Thymus (tissue), 11 donors: ENCODE results near the gene PODXL. TPM values are rescaled to one million over a fixed set of nuclear protein-coding genes. Genes with fewer than 3 reads are reported as not detected.
"Not testable (repeated sequence)": the region's sequence is repeated elsewhere in the genome, so short reads cannot be mapped to it uniquely, and the experiment has no call there.

ENCODE experiments used
- DNase-seq, 9 donors: peaks; one replicate each; pipeline ENCODE4 v3.0.0-alpha.2; 2013; ENCODE audit warnings: low spot score in 9 of 9, low read depth in 6 of 9, missing footprints in 1 of 9
- H3K27ac ChIP-seq, 2 donors: one replicate each; pipeline ENCODE4 v1.5.1; 2013; ENCODE audit warnings: control low read depth in 1 of 2, low read depth in 1 of 2, low read length in 1 of 2, mild to moderate bottlenecking in 1 of 2, moderate library complexity in 1 of 2
- H3K27me3 ChIP-seq, 2 donors: one replicate each; pipeline ENCODE4 v1.5.1; 2013; ENCODE audit warnings: low read length in 1 of 2; ENCODE audit not compliant: control insufficient read depth in 2 of 2, insufficient read depth in 1 of 2
- H3K36me3 ChIP-seq, 2 donors: one replicate each; pipeline ENCODE4 v1.5.1; 2013; ENCODE audit warnings: low read length in 1 of 2, mild to moderate bottlenecking in 1 of 2, moderate library complexity in 1 of 2; ENCODE audit not compliant: control insufficient read depth in 2 of 2, insufficient read depth in 2 of 2
- H3K4me1 ChIP-seq, 2 donors: one replicate each; pipeline ENCODE4 v1.5.1; 2013; ENCODE audit warnings: low read length in 2 of 2; ENCODE audit not compliant: control insufficient read depth in 2 of 2, insufficient read depth in 2 of 2
- H3K4me3 ChIP-seq, 2 donors: one replicate each; pipeline ENCODE4 v1.5.1; 2013; ENCODE audit warnings: low read length in 2 of 2, control low read depth in 1 of 2, mild to moderate bottlenecking in 1 of 2
- H3K9me3 ChIP-seq, 2 donors: one replicate each; pipeline ENCODE4 v1.5.1; 2013; ENCODE audit warnings: low read length in 1 of 2, mild to moderate bottlenecking in 1 of 2; ENCODE audit not compliant: control insufficient read depth in 2 of 2, insufficient read depth in 1 of 2
- WGBS: extraction: QIAGEN DNeasy Blood & Tissue Kit; methylation state at CpG from one replicate; pipeline ENCODE4 v1.1.7; 2013; 5-methylcytosine and 5-hydroxymethylcytosine counted together
- polyA plus RNA-seq: library from polyadenylated mRNA; stranded (reverse); fragments of 200-250 nt; gene quantifications from one replicate; pipeline ENCODE4 v1.2.3, GENCODE V29; 2013
- total RNA-seq: library from RNA; stranded (reverse); fragments of 120-200 nt; gene quantifications from one replicate; pipeline ENCODE4 v1.2.4, GENCODE V29; 2013
- donor health status: healthy.

PODXL gene
- total and polyA plus RNA-seq, 2 donors, result 3.4 to 4.1 TPM

GRCh38 chr7:131524115-131524514, 32.3 kb downstream of the PODXL start:
- H3K9me3 ChIP-seq, result no peaks in the 10 kb centered on the region
- 50% methylated on average over 2 of the region's 2 CpGs for WGBS
- DNase-seq, result no peak
- no peaks in the 10 kb centered on the region for H3K36me3 ChIP-seq
- no peak overlapping the region for H3K4me3 ChIP-seq
- no peak overlapping the region for H3K27ac ChIP-seq
- no peaks in the 10 kb centered on the region for H3K27me3 ChIP-seq
- H3K4me1 ChIP-seq, result peaks cover 3 to 5% of the 10 kb centered on the region in 2 donors

GRCh38 chr7:131522325-131522930, 34.0 kb downstream of the PODXL start:
- Histone ChIP-seq H3K4me3 (no peak overlapping the region), H3K27me3 (no peaks in the 10 kb centered on the region), H3K27ac (no peak overlapping the region), H3K4me1 (peaks cover 3 to 5% of the 10 kb centered on the region in 2 donors), H3K9me3 (no peaks in the 10 kb centered on the region), H3K36me3 (no peaks in the 10 kb centered on the region)
- peak in 1 of 9 donors; percentile 38 for DNase-seq
- 83% methylated on average over 11 of the region's 11 CpGs for WGBS

- Histone ChIP-seq H3K4me1 (peaks cover 3 to 5% of the 10 kb centered on the region in 2 donors), H3K27me3 (no peaks in the 10 kb centered on the region), H3K27ac (no peak overlapping the region), H3K36me3 (no peaks in the 10 kb centered on the region), H3K9me3 (no peaks in the 10 kb centered on the region), H3K4me3 (no peak overlapping the region)
- 90% methylated on average over 7 of the region's 7 CpGs for WGBS
- no peak for DNase-seq
Measured at GRCh38 chr7:131521651-131522163, 34.7 kb downstream of the PODXL start.

- Histone ChIP-seq H3K4me3 (no peak overlapping the region), H3K9me3 (no peaks in the 10 kb centered on the region), H3K27me3 (no peaks in the 10 kb centered on the region), H3K4me1 (peaks cover 3 to 5% of the 10 kb centered on the region in 2 donors), H3K36me3 (no peaks in the 10 kb centered on the region), H3K27ac (no peak overlapping the region)
- DNase-seq, result no peak
- 96% methylated on average over 11 of the region's 11 CpGs for WGBS
Measured at GRCh38 chr7:131518626-131519025, 37.8 kb downstream of the PODXL start.

- Histone ChIP-seq H3K36me3 (no peaks in the 10 kb centered on the region), H3K27ac (no peak overlapping the region), H3K4me1 (peaks cover 4 to 5% of the 10 kb centered on the region in 2 donors), H3K9me3 (no peaks in the 10 kb centered on the region), H3K4me3 (no peak overlapping the region), H3K27me3 (no peaks in the 10 kb centered on the region)
- no peak for DNase-seq
- WGBS, result 96% methylated on average over 19 of the region's 19 CpGs
Measured at GRCh38 chr7:131517218-131517923, 39.1 kb downstream of the PODXL start.

GRCh38 chr7:131515471-131515870, 41.0 kb downstream of the PODXL start:
- not testable (repeated sequence) for H3K27me3 ChIP-seq, H3K4me3 ChIP-seq, H3K36me3 ChIP-seq, DNase-seq, H3K9me3 ChIP-seq, H3K4me1 ChIP-seq, H3K27ac ChIP-seq
- WGBS, result 96% methylated on average over 7 of the region's 7 CpGs

GRCh38 chr7:131513245-131514061, 43.0 kb downstream of the PODXL start:
- H3K36me3 ChIP-seq, result no peaks in the 10 kb centered on the region
- no peak overlapping the region for H3K27ac ChIP-seq
- H3K4me3 ChIP-seq, result no peak overlapping the region
- H3K27me3 ChIP-seq, result no peaks in the 10 kb centered on the region
- peak in 8 of 9 donors; percentile 47 to 84 (median 74) for DNase-seq
- WGBS, result 45% methylated on average over 11 of the region's 11 CpGs
- no peaks in the 10 kb centered on the region for H3K9me3 ChIP-seq
- H3K4me1 ChIP-seq, result peaks cover 4 to 14% of the 10 kb centered on the region in 2 donors

GRCh38 chr7:131511774-131512535, 44.5 kb downstream of the PODXL start:
- peak in 1 of 9 donors; percentile 25 for DNase-seq
- 69% methylated on average over 15 of the region's 15 CpGs for WGBS
- H3K27ac ChIP-seq, result no peak overlapping the region
- H3K9me3 ChIP-seq, result no peaks in the 10 kb centered on the region
- no peak overlapping the region for H3K4me3 ChIP-seq
- no peaks in the 10 kb centered on the region for H3K27me3 ChIP-seq
- H3K36me3 ChIP-seq, result no peaks in the 10 kb centered on the region
- H3K4me1 ChIP-seq, result peaks cover 7 to 20% of the 10 kb centered on the region in 2 donors
